22Rv1 (cell line): ENCODE measurements around the gene DCP1B.

Source experiments
- ZFX ChIP-seq: fragments of 450-650 bp; IDR thresholded peaks from 2 replicates; pipeline ENCODE4 v1.6.1; 2017; ENCODE audit warnings: antibody characterized with exemption, borderline replicate concordance
- TF ChIP-seq, protein P1 (sequence below): fragments of 450-650 bp; IDR thresholded peaks from 2 replicates; pipeline ENCODE4 v1.5.1; 2017; ENCODE audit warnings: mild to moderate bottlenecking

DNA sequence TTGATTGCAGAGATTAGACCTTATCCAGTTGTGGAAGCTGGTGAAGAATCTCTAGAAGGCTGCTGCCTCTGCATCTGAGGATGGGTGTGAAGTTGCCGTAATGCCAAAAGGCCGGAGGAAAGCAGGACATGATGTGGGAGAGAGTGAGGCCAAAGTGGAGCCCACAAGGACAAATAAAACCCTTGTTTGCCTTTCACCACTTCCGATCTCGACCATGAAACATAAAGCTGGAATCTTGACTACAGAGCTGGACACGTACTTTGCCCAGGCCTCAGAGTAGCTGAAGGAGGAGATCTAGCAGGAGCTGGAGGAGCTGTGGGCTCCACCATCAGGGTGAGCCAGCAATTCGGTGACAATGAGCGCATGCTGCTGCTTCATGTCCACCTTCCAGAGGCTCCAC lies 43.5 kb upstream of the DCP1B start:
- TF ChIP-seq, protein P1, sequence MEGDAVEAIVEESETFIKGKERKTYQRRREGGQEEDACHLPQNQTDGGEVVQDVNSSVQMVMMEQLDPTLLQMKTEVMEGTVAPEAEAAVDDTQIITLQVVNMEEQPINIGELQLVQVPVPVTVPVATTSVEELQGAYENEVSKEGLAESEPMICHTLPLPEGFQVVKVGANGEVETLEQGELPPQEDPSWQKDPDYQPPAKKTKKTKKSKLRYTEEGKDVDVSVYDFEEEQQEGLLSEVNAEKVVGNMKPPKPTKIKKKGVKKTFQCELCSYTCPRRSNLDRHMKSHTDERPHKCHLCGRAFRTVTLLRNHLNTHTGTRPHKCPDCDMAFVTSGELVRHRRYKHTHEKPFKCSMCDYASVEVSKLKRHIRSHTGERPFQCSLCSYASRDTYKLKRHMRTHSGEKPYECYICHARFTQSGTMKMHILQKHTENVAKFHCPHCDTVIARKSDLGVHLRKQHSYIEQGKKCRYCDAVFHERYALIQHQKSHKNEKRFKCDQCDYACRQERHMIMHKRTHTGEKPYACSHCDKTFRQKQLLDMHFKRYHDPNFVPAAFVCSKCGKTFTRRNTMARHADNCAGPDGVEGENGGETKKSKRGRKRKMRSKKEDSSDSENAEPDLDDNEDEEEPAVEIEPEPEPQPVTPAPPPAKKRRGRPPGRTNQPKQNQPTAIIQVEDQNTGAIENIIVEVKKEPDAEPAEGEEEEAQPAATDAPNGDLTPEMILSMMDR, result no peak
- no peak for TF ChIP-seq ZFX
